HEK293 (cell line): ENCODE results near the gene LGALS1.

Experiments used
- CTCF ChIP-seq: fragments of 450-650 bp; formaldehyde crosslinking; IDR thresholded peaks from 2 replicates; pipeline ENCODE4 v1.5.1; 2016; ENCODE audit warnings: missing biosample characterization, missing genetic modification characterization
- ZNF26 ChIP-seq: fragments of 450-650 bp; formaldehyde crosslinking; IDR thresholded peaks from 2 replicates; pipeline ENCODE4 v1.5.1; 2016; ENCODE audit warnings: missing biosample characterization, missing genetic modification characterization
- ZNF449 ChIP-seq: fragments of 450-650 bp; formaldehyde crosslinking; IDR thresholded peaks from 2 replicates; pipeline ENCODE4 v1.5.1; 2017; ENCODE audit warnings: missing biosample characterization, mild to moderate bottlenecking, missing genetic modification characterization, moderate library complexity

- no peak for TF ChIP-seq ZNF449 (tag by site-specific recombination)
- no peak for TF ChIP-seq CTCF (tag by site-specific recombination)
- no peak for TF ChIP-seq ZNF26 (tag by site-specific recombination)
Measured at GRCh38 chr22:37633089-37633624, 42.3 kb upstream of the LGALS1 start.
